Thyroid gland (tissue), 4 donors: Measurements from ENCODE around the gene H3-3A.

Experiments
- CTCF ChIP-seq, 6 experiments: fragments of 200-600 bp in 3 of 6; fragments of 450-650 bp in 3 of 6; sonication (generic) in 3 of 6; IDR thresholded peaks; one replicate each; pipeline ENCODE4 v1.5.1; 2016 to 2019; ENCODE audit warnings: antibody characterized with exemption in 6 of 6, mild to moderate bottlenecking in 2 of 6, inconsistent platforms in 1 of 6, moderate library complexity in 1 of 6
- POLR2A ChIP-seq, 2 donors: fragments of 450-650 bp; IDR thresholded peaks; one replicate each; pipeline ENCODE4 v1.6.1; 2017; ENCODE audit warnings: antibody characterized with exemption in 2 of 2, mild to moderate bottlenecking in 2 of 2, moderate library complexity in 1 of 2

GRCh38 chr1:226085675-226086285 lies 23.3 kb downstream of the H3-3A start:
- no peak for TF ChIP-seq CTCF (IDR thresholded peaks at IDR 0.05)
- no peak for TF ChIP-seq POLR2A (IDR thresholded peaks at IDR 0.05)
